SW480 (cell line): ENCODE data around the gene RBBP8.

Source experiments
- DNase-seq: peaks from one replicate; pipeline ENCODE4 v3.0.0-alpha.2; 2016; ENCODE audit warnings: low spot score

The RBBP8 gene

GRCh38 chr18:23063502-23063901, 130.4 kb downstream of the RBBP8 start:
- DNase-seq, result no peak

- no peak for DNase-seq
Observed at GRCh38 chr18:23065234-23065806, 132.2 kb downstream of the RBBP8 start.

DNA sequence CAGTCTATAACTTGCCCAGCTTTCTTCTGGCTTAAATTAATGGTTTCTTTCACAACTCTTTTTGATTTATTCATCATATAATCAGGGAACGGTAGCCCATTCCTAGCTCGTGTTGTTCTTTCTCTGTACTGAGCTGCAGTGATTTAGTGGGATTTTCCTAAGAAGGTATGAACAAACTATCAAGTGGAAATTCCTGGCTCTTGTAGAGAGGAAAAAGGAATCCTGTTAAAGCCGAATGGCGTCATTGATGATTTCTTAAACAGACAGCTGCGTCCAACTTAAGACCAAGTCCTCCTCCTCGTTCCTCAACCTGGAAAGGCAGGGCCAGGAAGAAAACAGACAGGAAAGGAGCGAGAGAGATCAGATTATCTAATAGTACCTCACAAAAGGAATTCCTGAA, 132.9 kb downstream of the RBBP8 start:
- no peak for DNase-seq

DNA sequence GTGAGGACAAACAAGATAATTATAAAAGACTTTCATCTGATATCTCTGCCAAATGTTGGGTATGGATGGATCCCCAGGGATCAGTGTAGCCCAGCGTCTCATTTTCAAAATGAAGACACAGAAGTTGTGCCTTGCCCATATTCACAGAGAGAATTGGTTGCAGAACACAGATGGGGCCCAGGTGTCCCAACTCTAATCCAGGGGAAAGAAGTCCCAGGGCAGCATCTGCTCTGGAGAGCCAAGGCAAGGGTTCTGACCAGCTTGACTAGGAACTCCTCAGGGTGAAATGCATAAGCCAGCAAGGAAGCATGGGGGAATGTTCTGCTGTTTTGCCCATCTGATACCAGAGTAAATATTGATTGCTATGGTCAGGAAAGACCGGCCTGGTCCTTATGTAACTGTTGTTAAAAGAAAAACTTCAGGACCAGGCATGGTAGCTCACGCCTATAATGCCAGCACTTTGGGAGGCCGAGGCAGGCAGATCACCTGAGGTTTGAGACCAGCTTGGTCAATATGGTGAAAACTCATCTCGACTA, 133.4 kb downstream of the RBBP8 start:
- DNase-seq, result no peak

- DNase-seq, result peak; percentile 8
Observed at GRCh38 chr18:23067236-23067635, 134.1 kb downstream of the RBBP8 start.

DNA sequence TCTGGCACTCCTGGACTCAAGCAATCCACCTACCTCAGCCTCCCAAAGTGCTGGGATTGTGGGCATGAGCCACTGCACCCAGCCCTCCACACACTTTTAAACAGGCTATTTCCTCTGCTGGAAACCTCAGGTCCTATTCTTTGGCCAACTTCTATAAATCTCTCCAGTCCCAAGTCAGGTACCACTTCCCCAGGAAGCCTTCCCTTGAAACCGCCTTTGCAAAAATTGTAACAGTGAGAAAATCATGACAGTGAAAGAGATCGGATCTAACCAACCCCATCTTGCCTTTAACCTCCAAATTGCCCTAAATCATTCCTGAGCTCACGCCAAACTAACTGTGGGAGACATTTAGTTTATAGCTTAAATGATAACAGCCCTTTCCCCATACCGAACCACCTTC, 134.9 kb downstream of the RBBP8 start:
- DNase-seq, result no peak

DNA sequence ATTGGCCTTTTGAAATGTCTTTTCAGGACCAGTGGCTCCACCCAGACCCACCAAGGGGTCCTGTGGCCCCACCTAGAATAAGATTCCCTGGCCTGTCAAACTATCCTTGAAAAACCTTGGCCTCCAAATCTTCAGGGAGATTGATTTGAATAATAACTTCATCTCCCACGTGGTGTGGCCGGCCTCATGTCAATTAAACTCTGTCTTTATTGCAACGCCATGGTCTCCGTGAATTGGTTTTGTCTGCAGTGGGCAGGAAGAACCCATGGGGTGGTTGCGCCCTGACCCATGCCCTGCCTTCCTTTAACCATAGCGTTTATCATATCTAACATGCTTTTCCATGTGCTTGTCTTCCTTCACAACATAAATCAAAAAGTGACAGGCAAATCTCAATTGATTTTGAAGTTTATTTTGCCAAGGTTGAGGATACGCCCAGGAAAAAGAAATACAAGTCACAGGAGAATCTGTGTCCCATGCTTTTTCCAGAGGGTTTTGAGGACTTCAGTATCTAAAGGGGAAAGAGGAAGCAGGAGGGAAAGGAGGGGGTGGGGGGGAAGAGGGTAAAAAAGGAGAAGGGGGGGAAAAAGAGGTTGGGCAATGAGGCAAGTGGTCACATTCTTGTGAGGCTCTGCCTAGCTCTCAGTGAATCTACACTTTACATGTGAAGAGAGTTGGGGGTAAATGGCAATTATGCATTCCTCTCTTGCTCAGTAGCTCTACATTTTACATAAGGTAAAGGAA, 135.6 kb downstream of the RBBP8 start:
- DNase-seq, result no peak

DNA sequence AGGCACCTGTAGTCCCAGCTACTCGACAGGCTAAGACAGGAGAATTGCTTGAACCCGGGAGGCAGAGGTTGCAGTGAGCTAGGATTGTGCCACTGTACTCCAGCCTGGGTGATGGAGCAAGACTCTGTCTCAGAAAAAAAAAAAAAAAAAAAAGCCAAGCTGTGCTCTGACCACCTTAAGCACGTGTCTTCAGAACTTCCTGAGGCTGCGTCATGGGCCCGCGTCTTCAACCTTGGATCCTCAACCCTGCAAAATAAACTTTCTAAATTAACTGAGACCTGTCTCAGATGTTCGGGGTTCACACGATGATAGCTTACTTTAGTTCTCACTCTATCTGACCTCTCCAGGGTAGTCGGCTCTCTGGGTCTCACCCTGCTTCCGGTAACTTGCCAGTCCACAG, 136.4 kb downstream of the RBBP8 start:
- DNase-seq, result no peak

GRCh38 chr18:23069898-23070297, 136.8 kb downstream of the RBBP8 start:
- DNase-seq, result no peak

GRCh38 chr18:23071285-23071684, 138.2 kb downstream of the RBBP8 start:
- DNase-seq, result peak; percentile 61

DNA sequence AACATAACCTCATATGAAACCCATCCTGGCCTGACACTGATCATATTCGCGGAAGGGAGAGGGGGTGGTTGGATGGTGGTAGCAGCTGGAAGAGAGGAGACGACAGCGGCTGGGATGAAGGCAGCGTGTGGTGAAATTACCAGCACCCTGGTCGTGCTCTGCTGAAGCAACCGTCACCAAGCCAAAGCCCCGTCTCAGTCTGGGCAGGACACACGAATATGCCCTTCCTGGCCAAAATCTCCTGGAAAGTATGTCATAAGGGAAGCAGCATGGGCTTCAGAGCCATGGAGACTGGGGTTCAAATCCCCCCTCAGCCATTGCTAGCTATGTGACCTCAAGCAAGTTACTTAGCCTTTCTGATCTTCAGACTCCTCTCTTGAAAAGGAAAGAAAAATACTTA, 139.0 kb downstream of the RBBP8 start:
- DNase-seq, result no peak

DNA sequence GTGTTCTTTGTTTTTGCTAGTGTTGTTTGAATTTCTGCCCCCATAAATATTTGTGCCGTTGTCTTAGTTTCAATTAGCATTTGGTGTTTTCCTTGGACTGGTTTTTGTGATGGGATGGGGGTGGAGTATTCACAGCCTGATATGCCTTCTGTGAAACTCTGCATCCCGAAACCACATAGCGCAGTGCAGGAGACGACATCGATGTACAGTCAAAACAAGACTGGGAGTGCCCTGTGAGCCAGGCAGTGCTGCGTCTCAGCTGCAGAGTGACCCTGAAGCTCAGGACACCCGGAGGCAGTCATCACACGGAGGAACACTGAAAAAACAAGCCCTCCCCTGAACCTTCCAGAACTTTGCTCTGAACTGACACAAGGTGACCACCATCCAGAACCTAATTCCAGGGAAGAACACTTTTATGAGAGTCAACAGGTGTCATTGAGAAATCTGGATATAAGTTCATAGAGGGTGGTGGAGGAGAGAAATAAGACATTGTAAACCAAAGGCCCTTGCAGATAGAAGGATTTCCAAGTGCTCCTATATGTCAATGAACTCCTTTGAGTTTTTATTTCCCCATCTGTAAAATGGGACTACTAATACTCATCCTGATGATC, 141.0 kb downstream of the RBBP8 start:
- no peak for DNase-seq
